Gastrocnemius medialis (tissue), 4 donors: ENCODE measurements around the gene SOAT1.
"Not testable (repeated sequence)": the region's sequence is repeated elsewhere in the genome, so short reads cannot be mapped to it uniquely, and the experiment has no call there.

Experiments used
- POLR2A ChIP-seq, 2 donors: fragments of 450-650 bp; IDR thresholded peaks; one replicate each; pipeline ENCODE4 v1.6.1; 2017; ENCODE audit warnings: antibody characterized with exemption in 2 of 2, mild to moderate bottlenecking in 2 of 2, moderate library complexity in 2 of 2
- TF ChIP-seq, protein P1 (sequence below), 5 experiments: fragments of 450-650 bp in 3 of 5; fragments of 200-600 bp in 2 of 5; sonication (generic) in 2 of 5; IDR thresholded peaks in 4 of 5; conservative IDR thresholded peaks in 1 of 5; 1 replicate in 4 of 5; 2 replicates in 1 of 5; pipeline ENCODE4 v1.5.1; 2016 to 2019; ENCODE audit warnings: antibody characterized with exemption in 5 of 5, mild to moderate bottlenecking in 3 of 5, moderate library complexity in 3 of 5

DNA sequence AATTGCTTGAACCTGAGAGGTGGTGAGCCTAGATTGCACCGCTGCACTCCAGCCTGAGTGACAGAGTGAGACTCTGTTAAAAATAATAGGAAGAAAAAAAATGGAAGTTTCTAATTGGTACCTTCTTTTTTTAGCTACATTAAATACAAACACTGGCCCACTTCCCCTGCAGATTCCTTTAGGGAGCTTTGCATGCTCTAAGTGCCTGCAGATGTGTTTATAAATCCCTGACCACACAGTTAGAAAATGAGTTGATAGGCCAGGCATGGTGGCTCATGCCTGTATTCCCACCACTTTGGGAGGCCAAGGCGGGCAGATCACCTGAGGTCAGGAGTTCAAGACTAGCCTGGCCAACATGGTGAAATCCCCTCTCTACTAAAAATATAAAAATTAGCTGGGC lies 68.0 kb downstream of the SOAT1 start:
- TF ChIP-seq, protein P1, sequence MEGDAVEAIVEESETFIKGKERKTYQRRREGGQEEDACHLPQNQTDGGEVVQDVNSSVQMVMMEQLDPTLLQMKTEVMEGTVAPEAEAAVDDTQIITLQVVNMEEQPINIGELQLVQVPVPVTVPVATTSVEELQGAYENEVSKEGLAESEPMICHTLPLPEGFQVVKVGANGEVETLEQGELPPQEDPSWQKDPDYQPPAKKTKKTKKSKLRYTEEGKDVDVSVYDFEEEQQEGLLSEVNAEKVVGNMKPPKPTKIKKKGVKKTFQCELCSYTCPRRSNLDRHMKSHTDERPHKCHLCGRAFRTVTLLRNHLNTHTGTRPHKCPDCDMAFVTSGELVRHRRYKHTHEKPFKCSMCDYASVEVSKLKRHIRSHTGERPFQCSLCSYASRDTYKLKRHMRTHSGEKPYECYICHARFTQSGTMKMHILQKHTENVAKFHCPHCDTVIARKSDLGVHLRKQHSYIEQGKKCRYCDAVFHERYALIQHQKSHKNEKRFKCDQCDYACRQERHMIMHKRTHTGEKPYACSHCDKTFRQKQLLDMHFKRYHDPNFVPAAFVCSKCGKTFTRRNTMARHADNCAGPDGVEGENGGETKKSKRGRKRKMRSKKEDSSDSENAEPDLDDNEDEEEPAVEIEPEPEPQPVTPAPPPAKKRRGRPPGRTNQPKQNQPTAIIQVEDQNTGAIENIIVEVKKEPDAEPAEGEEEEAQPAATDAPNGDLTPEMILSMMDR (IDR thresholded peaks at IDR 0.05 in 4 of 5, conservative IDR thresholded peaks at IDR 0.05 in 1 of 5): not testable (repeated sequence)
- not testable (repeated sequence) for TF ChIP-seq POLR2A (IDR thresholded peaks at IDR 0.05)
